Naive thymus-derived CD4-positive, alpha-beta T cell (primary cell): ENCODE results near the gene OR5J2. TPM values are rescaled to one million over a fixed set of nuclear protein-coding genes. Genes with fewer than 3 reads are reported as not detected.
"Not testable (repeated sequence)": the region's sequence is repeated elsewhere in the genome, so short reads cannot be mapped to it uniquely, and the experiment has no call there.

ENCODE experiments used
- ATAC-seq: fragments of 150-1000 bp; cut with Tn5 transposase; 2 replicates; pipeline ENCODE4 v1.10.0; 2021; ENCODE audit warnings: mild to moderate bottlenecking, moderate library complexity
- CTCF ChIA-PET: fragments of 350-600 bp; sonication (Branson Sonifier 250); formaldehyde crosslinking; loops from one replicate; lab custom pipeline; 2021; ENCODE audit warnings: antibody characterized with exemption; lab: Charles Lee
- POLR2A ChIA-PET: fragments of 350-600 bp; sonication (Branson Sonifier 250); formaldehyde crosslinking; loops from one replicate; lab custom pipeline; 2021; ENCODE audit warnings: antibody characterized with exemption, inconsistent platforms; lab: Charles Lee
- DNase-seq, 9 donors: peaks; one replicate each; pipeline versions ENCODE4 v3.0.0 to v3.0.0-alpha.2; 2020 to 2022; ENCODE audit warnings: mixed read lengths in 1 of 9
- H3K27ac ChIP-seq: one replicate; pipeline ENCODE4 v1.7.0; 2013; ENCODE audit warnings: mild to moderate bottlenecking, low read depth, low read length, moderate library complexity
- H3K27me3 ChIP-seq, 2 donors: one replicate each; pipeline ENCODE4 v1.7.0; 2013; ENCODE audit warnings: low read length in 2 of 2, mild to moderate bottlenecking in 2 of 2, moderate library complexity in 2 of 2; ENCODE audit not compliant: control insufficient read depth in 2 of 2, insufficient read depth in 2 of 2
- H3K36me3 ChIP-seq, 3 experiments: 1 replicate in 2 of 3; 2 replicates in 1 of 3; pipeline ENCODE4 v1.7.0; 2013; ENCODE audit warnings: low read length in 3 of 3, mild to moderate bottlenecking in 3 of 3, moderate library complexity in 1 of 3; ENCODE audit not compliant: insufficient read depth in 3 of 3, control insufficient read depth in 2 of 3
- H3K4me1 ChIP-seq, 2 donors: one replicate each; pipeline ENCODE4 v1.7.0; 2013; ENCODE audit warnings: low read length in 2 of 2, mild to moderate bottlenecking in 2 of 2, moderate library complexity in 1 of 2; ENCODE audit not compliant: control insufficient read depth in 2 of 2, insufficient read depth in 2 of 2
- H3K4me3 ChIP-seq: 2 replicates; pipeline ENCODE4 v1.7.0; 2013; ENCODE audit warnings: mild to moderate bottlenecking, low read length
- H3K9me3 ChIP-seq, 3 experiments: 1 replicate in 2 of 3; 2 replicates in 1 of 3; pipeline ENCODE4 v1.7.0; 2013; ENCODE audit warnings: low read length in 3 of 3; ENCODE audit not compliant: control insufficient read depth in 2 of 3
- H3K27ac Mint-ChIP-seq, 9 donors: one replicate each; pipeline ENCODE4 v1.8.0; 2020 to 2022; ENCODE audit warnings: mixed read lengths in 9 of 9, mild to moderate bottlenecking in 8 of 9, moderate library complexity in 5 of 9, inconsistent platforms in 2 of 9
- H3K27me3 Mint-ChIP-seq, 5 donors: one replicate each; pipeline ENCODE4 v1.8.0; 2021 to 2022; ENCODE audit warnings: mixed read lengths in 5 of 5, mild to moderate bottlenecking in 1 of 5
- H3K36me3 Mint-ChIP-seq, 5 donors: one replicate each; pipeline ENCODE4 v1.8.0; 2020 to 2022; ENCODE audit warnings: mixed read lengths in 5 of 5, mild to moderate bottlenecking in 3 of 5, inconsistent platforms in 1 of 5
- H3K4me1 Mint-ChIP-seq, 7 donors: one replicate each; pipeline ENCODE4 v1.8.0; 2020 to 2022; ENCODE audit warnings: mixed read lengths in 7 of 7, mild to moderate bottlenecking in 3 of 7, inconsistent platforms in 1 of 7
- H3K4me3 Mint-ChIP-seq, 10 donors: one replicate each; pipeline ENCODE4 v1.8.0; 2020 to 2022; ENCODE audit warnings: mild to moderate bottlenecking in 10 of 10, mixed read lengths in 10 of 10, moderate library complexity in 6 of 10, inconsistent platforms in 2 of 10
- H3K9me3 Mint-ChIP-seq, 11 donors: one replicate each; pipeline ENCODE4 v1.8.0; 2020 to 2022; ENCODE audit warnings: mixed read lengths in 11 of 11, mild to moderate bottlenecking in 4 of 11, inconsistent platforms in 1 of 11, moderate library complexity in 1 of 11
- intact Hi-C, 2 donors: fragments of 100-400 bp; cut with micrococcal nuclease; formaldehyde crosslinking; loops; one replicate each; pipeline ENCODE4 v1.15.1; 2023
- polyA plus RNA-seq, 2 donors: library from polyadenylated mRNA; unstranded; fragments of 300-500 nt; fragmentation: Illumina TruSeq; gene quantifications; one replicate each; pipeline ENCODE4 v1.2.3, GENCODE V29; 2021
- total RNA-seq, 6 experiments: library from RNA in 5 of 6; stranded (reverse) in 5 of 6; gene quantifications; 1 replicate in 5 of 6; 2 replicates in 1 of 6; pipeline ENCODE4 v1.2.3 and lab custom pipeline; 2021 to 2026

Gene OR5J2
- total and polyA plus RNA-seq, 7 experiments from 2014 or later = not detected

DNA sequence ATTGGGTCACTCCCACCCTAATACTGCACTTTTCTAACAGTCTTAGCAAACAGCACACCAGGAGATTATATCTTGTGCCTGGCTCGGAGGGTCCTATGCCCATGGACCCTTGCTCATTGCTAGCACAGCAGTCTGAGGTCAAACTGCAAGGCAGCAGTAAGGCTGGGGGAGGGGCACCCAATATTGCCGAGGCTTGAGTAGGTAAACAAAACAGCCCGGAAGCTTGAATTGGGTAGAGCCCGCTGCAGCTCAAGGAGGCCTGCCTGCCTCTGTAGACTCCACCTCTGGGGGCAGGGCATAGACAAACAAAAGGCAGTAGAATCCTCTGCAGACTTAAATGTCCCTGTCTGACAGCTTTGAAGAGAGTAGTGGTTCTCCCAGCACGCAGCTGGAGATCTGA, 43.3 kb downstream of the OR5J2 start:
- DNase-seq, H3K27ac Mint-ChIP-seq, CTCF ChIA-PET, H3K27ac ChIP-seq, H3K4me3 ChIP-seq, H3K36me3 ChIP-seq, H3K9me3 ChIP-seq, H3K4me3 Mint-ChIP-seq, intact Hi-C loops, POLR2A ChIA-PET, H3K27me3 ChIP-seq, H3K4me1 Mint-ChIP-seq, H3K36me3 Mint-ChIP-seq, H3K27me3 Mint-ChIP-seq, ATAC-seq, H3K4me1 ChIP-seq: not testable (repeated sequence)
- peaks cover 7 to 39% (median 25%) of the 10 kb centered on the region in 11 donors for H3K9me3 Mint-ChIP-seq

Other genes with a start within 250 kb of the OR5J2 start
- gene OR5I1, start 240.2 kb upstream of the OR5J2 start, total RNA-seq = not detected
- gene OR5I1, start 240.2 kb upstream of the OR5J2 start, polyA plus RNA-seq = not detected
- gene OR10AG1, start 206.7 kb upstream of the OR5J2 start, total RNA-seq = not detected
- not detected for gene OR10AG1, start 206.7 kb upstream of the OR5J2 start, polyA plus RNA-seq
- gene OR5F1, start 182.0 kb upstream of the OR5J2 start, total RNA-seq = not detected
- gene OR5F1, start 182.0 kb upstream of the OR5J2 start, polyA plus RNA-seq = not detected
- not detected for gene OR5AS1, start 149.0 kb upstream of the OR5J2 start, total RNA-seq
- gene OR5AS1, start 149.0 kb upstream of the OR5J2 start, polyA plus RNA-seq = not detected
- gene OR8I2, start 83.3 kb upstream of the OR5J2 start, total RNA-seq = not detected
- gene OR8I2, start 83.3 kb upstream of the OR5J2 start, polyA plus RNA-seq = not detected
- gene OR8H2, start 72.9 kb upstream of the OR5J2 start, total RNA-seq = not detected
- not detected for gene OR8H2, start 72.9 kb upstream of the OR5J2 start, polyA plus RNA-seq
- not detected for gene OR8H3, start 54.2 kb upstream of the OR5J2 start, total RNA-seq
- gene OR8H3, start 54.2 kb upstream of the OR5J2 start, polyA plus RNA-seq = not detected
- gene OR8J3, start 36.4 kb upstream of the OR5J2 start, total RNA-seq = not detected
- not detected for gene OR8J3, start 36.4 kb upstream of the OR5J2 start, polyA plus RNA-seq
- not detected for gene OR8K5, start 16.3 kb upstream of the OR5J2 start, total RNA-seq
- not detected for gene OR8K5, start 16.3 kb upstream of the OR5J2 start, polyA plus RNA-seq
- gene OR5T2, start 57.6 kb downstream of the OR5J2 start, total RNA-seq = not detected
- gene OR5T2, start 57.6 kb downstream of the OR5J2 start, polyA plus RNA-seq = not detected
- not detected for gene OR5T3, start 75.6 kb downstream of the OR5J2 start, total RNA-seq
- not detected for gene OR5T3, start 75.6 kb downstream of the OR5J2 start, polyA plus RNA-seq
- gene OR5T1, start 97.5 kb downstream of the OR5J2 start, total RNA-seq = not detected
- gene OR5T1, start 97.5 kb downstream of the OR5J2 start, polyA plus RNA-seq = not detected
- not detected for gene OR8H1, start 115.6 kb downstream of the OR5J2 start, total RNA-seq
- not detected for gene OR8H1, start 115.6 kb downstream of the OR5J2 start, polyA plus RNA-seq
- not detected for gene OR8K3, start 138.5 kb downstream of the OR5J2 start, total RNA-seq
- not detected for gene OR8K3, start 138.5 kb downstream of the OR5J2 start, polyA plus RNA-seq
- gene OR8K1, start 169.4 kb downstream of the OR5J2 start, total RNA-seq = not detected
- gene OR8K1, start 169.4 kb downstream of the OR5J2 start, polyA plus RNA-seq = not detected
- gene OR8J1, start 177.7 kb downstream of the OR5J2 start, total RNA-seq = not detected
- gene OR8J1, start 177.7 kb downstream of the OR5J2 start, polyA plus RNA-seq = not detected
- not detected for gene OR8U1, start 199.0 kb downstream of the OR5J2 start, total RNA-seq
- not detected for gene OR8U1, start 199.0 kb downstream of the OR5J2 start, polyA plus RNA-seq
- not detected for gene OR5AL1, start 236.1 kb downstream of the OR5J2 start, total RNA-seq
- not detected for gene OR5AL1, start 236.1 kb downstream of the OR5J2 start, polyA plus RNA-seq